Endothelial cell of umbilical vein (primary cell): ENCODE data around the gene SDHA. TPM values are rescaled to one million over a fixed set of nuclear protein-coding genes. Genes with fewer than 3 reads are reported as not detected.

Source experiments
- BruUV-seq: library from RNA; stranded (reverse); fragments of 400-500 nt; replicated peaks from 2 replicates; lab custom pipeline; 2021; lab: Mats Ljungman, UMichigan
- CTCF ChIA-PET: fragments of 300-600, 350-600 bp; sonication (Branson Sonifier 250); formaldehyde crosslinking; loops from one replicate; lab custom pipeline; 2021; ENCODE audit warnings: antibody characterized with exemption, inconsistent platforms; lab: Charles Lee
- POLR2A ChIA-PET: fragments of 300-600, 350-600 bp; sonication (Branson Sonifier 250); formaldehyde crosslinking; loops from one replicate; lab custom pipeline; 2021; ENCODE audit warnings: antibody characterized with exemption, inconsistent platforms; lab: Charles Lee
- DNase-seq: peaks from one replicate; pipeline ENCODE4 v3.0.0-alpha.2; 2011; ENCODE audit warnings: low read depth, low spot score
- FAIRE-seq: peaks from 2 replicates; lab custom pipeline; 2011; peaks lifted over from hg19 to GRCh38; lab: Jason Lieb, UNC
- H2AFZ ChIP-seq: 2 replicates; pipeline ENCODE4 v1.6.0; 2012; ENCODE audit warnings: low read depth, low read length, control low read depth, inconsistent platforms
- H3K27ac ChIP-seq: 2 replicates; pipeline ENCODE4 v1.5.1; 2011; ENCODE audit warnings: low read depth, mild to moderate bottlenecking, control low read depth, low read length, moderate library complexity; ENCODE audit not compliant: insufficient read depth
- H3K27me3 ChIP-seq, 2 experiments: 2 replicates each; pipeline versions ENCODE4 v1.6.0 to v1.6.1; 2011; ENCODE audit warnings: low read length in 2 of 2, mixed read lengths in 1 of 2; ENCODE audit not compliant: control insufficient read depth in 2 of 2, insufficient read depth in 2 of 2
- H3K36me3 ChIP-seq, 2 experiments: 2 replicates in 1 of 2; 3 replicates in 1 of 2; pipeline ENCODE4 v1.5.1; 2011; ENCODE audit warnings: low read length in 2 of 2, mild to moderate bottlenecking in 1 of 2, moderate library complexity in 1 of 2; ENCODE audit not compliant: control insufficient read depth in 2 of 2, insufficient read depth in 2 of 2; ENCODE audit errors: extremely low read depth in 1 of 2
- H3K4me1 ChIP-seq: 3 replicates; pipeline ENCODE4 v1.5.1; 2011; ENCODE audit warnings: mild to moderate bottlenecking, low read length; ENCODE audit not compliant: control insufficient read depth, insufficient read depth; ENCODE audit errors: extremely low read depth
- H3K4me2 ChIP-seq: 2 replicates; pipeline ENCODE4 v1.6.1; 2011; ENCODE audit warnings: low read length, control low read depth, mixed read lengths; ENCODE audit not compliant: insufficient read depth
- H3K4me3 ChIP-seq, 3 experiments: fragments of 200-600 bp in 1 of 3; sonication (generic), shearing (Covaris generic) in 1 of 3; replicated peaks in 1 of 3; 2 replicates each; pipeline ENCODE4 v1.5.1; 2011 to 2016; ENCODE audit warnings: control low read depth in 3 of 3, low read length in 3 of 3, mild to moderate bottlenecking in 2 of 3, inconsistent platforms in 1 of 3, low read depth in 1 of 3, moderate library complexity in 1 of 3; ENCODE audit not compliant: insufficient read depth in 1 of 3
- H3K79me2 ChIP-seq: 2 replicates; pipeline ENCODE4 v1.6.0; 2012; ENCODE audit warnings: low read length, inconsistent platforms; ENCODE audit not compliant: control insufficient read depth, insufficient read depth
- H3K9ac ChIP-seq: replicated peaks from 2 replicates; pipeline ENCODE3; 2011; ENCODE audit warnings: low read length, control low read depth; ENCODE audit not compliant: insufficient read depth; ENCODE audit errors: extremely low read depth
- H3K9me1 ChIP-seq: replicated peaks from 3 replicates; pipeline ENCODE4 v1.6.0; 2011; ENCODE audit warnings: mild to moderate bottlenecking, low read length; ENCODE audit not compliant: control insufficient read depth, insufficient read depth; ENCODE audit errors: extremely low read depth
- H3K9me3 ChIP-seq: replicated peaks from 2 replicates; pipeline ENCODE4 v1.5.1; 2012; ENCODE audit warnings: low read length, inconsistent platforms; ENCODE audit not compliant: control insufficient read depth, insufficient read depth
- H4K20me1 ChIP-seq: replicated peaks from 2 replicates; pipeline ENCODE3; 2011; ENCODE audit warnings: mild to moderate bottlenecking, low read length; ENCODE audit not compliant: control insufficient read depth, insufficient read depth; ENCODE audit errors: extremely low read depth
- CTCF ChIP-seq, 2 donors: IDR thresholded peaks; 1 replicate in 1 of 2; 2 replicates in 1 of 2; pipeline ENCODE4 v1.5.1; 2011; ENCODE audit warnings: low read length in 2 of 2, mild to moderate bottlenecking in 2 of 2, moderate library complexity in 2 of 2, control low read depth in 1 of 2, inconsistent platforms in 1 of 2, low read depth in 1 of 2; ENCODE audit not compliant: insufficient read depth in 1 of 2; ENCODE audit errors: extremely low read depth in 1 of 2
- EZH2 ChIP-seq: IDR thresholded peaks from 2 replicates; pipeline ENCODE4 v1.6.1; 2012; ENCODE audit warnings: borderline replicate concordance, low read depth, mild to moderate bottlenecking, moderate library complexity, low read length, inconsistent platforms; ENCODE audit not compliant: severe bottlenecking
- FOS ChIP-seq: IDR thresholded peaks from 2 replicates; pipeline ENCODE4 v1.6.1; 2011; ENCODE audit warnings: mild to moderate bottlenecking, low read length, moderate library complexity, borderline replicate concordance; ENCODE audit not compliant: insufficient read depth
- GATA2 ChIP-seq: IDR thresholded peaks from 2 replicates; pipeline ENCODE4 v1.7.0; 2011; ENCODE audit warnings: low read depth, mild to moderate bottlenecking, moderate library complexity, mixed read lengths, low read length; ENCODE audit not compliant: insufficient read length, insufficient read depth
- JUN ChIP-seq: IDR thresholded peaks from 2 replicates; pipeline ENCODE4 v1.6.1; 2011; ENCODE audit warnings: borderline replicate concordance, low read depth; ENCODE audit not compliant: insufficient read length, insufficient read depth
- MAX ChIP-seq: IDR thresholded peaks from 2 replicates; pipeline ENCODE4 v1.6.1; 2011; ENCODE audit not compliant: insufficient read depth, insufficient read length
- MYC ChIP-seq: IDR thresholded peaks from one replicate; pipeline ENCODE4 v1.6.1; 2011; ENCODE audit warnings: mild to moderate bottlenecking, low read depth, low read length
- POLR2A ChIP-seq: IDR thresholded peaks from 2 replicates; pipeline ENCODE4 v1.6.1; 2012; ENCODE audit warnings: low read depth, mild to moderate bottlenecking, control low read depth, low read length
- POLR2AphosphoS5 ChIP-seq: IDR thresholded peaks from 2 replicates; pipeline ENCODE4 v1.6.1; 2012; ENCODE audit warnings: low read depth, mild to moderate bottlenecking, control low read depth, low read length, moderate library complexity; ENCODE audit not compliant: insufficient read depth
- dilution Hi-C: fragments of 300-500 bp; cut with MboI; formaldehyde crosslinking; loops from one replicate; pipeline ENCODE4 v1.15.0; 2019; ENCODE audit warnings: low sequenced_read_pairs; ENCODE audit not compliant: extremely low pct_ligation_motif_present
- intact Hi-C: fragments of 100-400 bp; cut with micrococcal nuclease; formaldehyde crosslinking; loops from one replicate; pipeline ENCODE4 v1.10.0; 2022
- polyA plus RNA-seq, 4 experiments: library from polyadenylated mRNA; depleted of rRNA in 3 of 4; stranded (reverse) in 3 of 4; unstranded in 1 of 4; fragments of >200 nt; gene quantifications; 2 replicates each; pipeline versions ENCODE4 v1.2.1 to v1.2.3, GENCODE V29; 2011 to 2012; ENCODE audit warnings: missing spikeins in 1 of 4
- total RNA-seq: library from RNA; stranded (reverse); gene quantifications from 2 replicates; pipeline ENCODE4 v1.2.3, GENCODE V29; 2021

Gene SDHA
- total and polyA plus RNA-seq, 2 donors (not counting 3 experiments of a cell fraction or from before 2014, with no cell fraction given), result 121 to 153 TPM

GRCh38 chr5:305050-305449 is 86.9 kb downstream of the SDHA start:
- Histone ChIP-seq H3K9me1 (no peaks in the 10 kb centered on the region), H3K79me2 (peaks cover 15% of the 10 kb centered on the region), H3K27ac (no peak overlapping the region), H3K36me3 (peaks cover 0 to 20% of the 10 kb centered on the region in 2 experiments), H3K4me3 (no peak overlapping the region), H4K20me1 (no peaks in the 10 kb centered on the region), H3K27me3 (no peaks in the 10 kb centered on the region), H3K4me2 (no peak overlapping the region), H3K9ac (no peak overlapping the region), H3K9me3 (no peaks in the 10 kb centered on the region), H2AFZ (no peak overlapping the region), H3K4me1 (peaks cover 2% of the 10 kb centered on the region)
- intact Hi-C loops (no loop called here), dilution Hi-C loops (no loop called here)
- ChIA-PET CTCF (no interaction called here), POLR2A (no interaction called here)
- BruUV-seq, result no TSS peak
- TF ChIP-seq FOS (no peak), EZH2 (no peak), POLR2A (no peak), CTCF (IDR thresholded peaks at IDR 0.05; ENCODE audit: extremely low read depth in 1 of 2, insufficient read depth in 1 of 2, low read depth in 1 of 2, low read length in 2 of 2) (no peak)
- FAIRE-seq (no peak), DNase-seq (no peak)

GRCh38 chr5:305459-305858 is 87.3 kb downstream of the SDHA start:
- POLR2A ChIA-PET, result no interaction called here
- TF ChIP-seq GATA2, result no peak
- no peak for TF ChIP-seq MAX
- TF ChIP-seq EZH2, result no peak
- TF ChIP-seq MYC, result no peak
- TF ChIP-seq JUN, result no peak
- TF ChIP-seq FOS, result no peak
- TF ChIP-seq POLR2AphosphoS5, result no peak
- TF ChIP-seq CTCF (IDR thresholded peaks at IDR 0.05; ENCODE audit: extremely low read depth in 1 of 2, insufficient read depth in 1 of 2, low read depth in 1 of 2, low read length in 2 of 2), result no peak
- TF ChIP-seq POLR2A, result no peak
- Histone ChIP-seq H4K20me1 (no peaks in the 10 kb centered on the region), H3K4me3 (no peak overlapping the region), H3K4me1 (peaks cover 6% of the 10 kb centered on the region), H3K36me3 (peaks cover 0 to 20% of the 10 kb centered on the region in 2 experiments), H3K79me2 (peaks cover 15% of the 10 kb centered on the region), H3K9me1 (no peaks in the 10 kb centered on the region), H3K27ac (no peak overlapping the region), H3K4me2 (no peak overlapping the region), H3K9ac (no peak overlapping the region), H3K27me3 (no peaks in the 10 kb centered on the region), H2AFZ (no peak overlapping the region), H3K9me3 (no peaks in the 10 kb centered on the region)
- DNase-seq (no peak), FAIRE-seq (no peak)
- intact Hi-C loops, result no loop called here
- dilution Hi-C loops, result no loop called here
- CTCF ChIA-PET, result interaction anchor here (1.1 kb wide), 1 partner anchor 12 kb away, joined by 3 read pairs; no protein-coding TSS in a partner anchor
- BruUV-seq, result no TSS peak
